ENCODE data around the gene MCM8.
A peak's percentile ranks its signal among the peaks of the same experiment; 100 is the strongest.

The MCM8 gene

DNA sequence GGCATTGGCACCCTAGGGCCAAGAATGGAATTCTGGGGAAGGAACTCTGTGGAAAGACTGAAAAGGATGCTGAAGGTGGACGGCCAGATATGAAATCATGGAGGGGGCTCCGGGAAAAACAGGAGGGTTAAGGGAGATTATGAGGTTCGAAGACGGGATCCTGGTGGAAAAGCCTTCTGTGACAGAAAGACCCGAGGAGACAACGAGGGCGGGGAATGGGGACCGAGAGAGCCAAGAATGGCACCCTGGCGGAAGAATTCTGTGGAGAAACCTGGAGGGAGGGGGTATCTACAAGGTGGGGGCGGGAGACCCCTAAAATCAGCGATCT, 545 bp upstream of the MCM8 start:
- DNase-seq, result no peak

DNA sequence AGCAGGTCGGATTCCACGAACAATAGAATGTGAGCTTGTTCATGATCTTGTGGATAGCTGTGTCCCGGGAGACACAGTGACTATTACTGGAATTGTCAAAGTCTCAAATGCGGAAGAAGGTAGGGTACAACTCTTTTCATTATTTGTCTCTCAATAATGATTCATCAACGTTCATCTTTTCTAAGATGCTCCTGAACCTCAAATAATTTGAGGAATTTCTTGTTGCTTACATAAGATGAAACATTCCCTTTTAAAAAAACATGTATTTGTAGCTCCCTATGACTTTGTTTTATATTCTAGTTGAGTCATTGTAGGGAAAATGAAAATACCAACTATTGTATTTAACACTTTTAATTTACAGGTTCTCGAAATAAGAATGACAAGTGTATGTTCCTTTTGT, 17.0 kb downstream of the MCM8 start:
- no peak for DNase-seq

DNA sequence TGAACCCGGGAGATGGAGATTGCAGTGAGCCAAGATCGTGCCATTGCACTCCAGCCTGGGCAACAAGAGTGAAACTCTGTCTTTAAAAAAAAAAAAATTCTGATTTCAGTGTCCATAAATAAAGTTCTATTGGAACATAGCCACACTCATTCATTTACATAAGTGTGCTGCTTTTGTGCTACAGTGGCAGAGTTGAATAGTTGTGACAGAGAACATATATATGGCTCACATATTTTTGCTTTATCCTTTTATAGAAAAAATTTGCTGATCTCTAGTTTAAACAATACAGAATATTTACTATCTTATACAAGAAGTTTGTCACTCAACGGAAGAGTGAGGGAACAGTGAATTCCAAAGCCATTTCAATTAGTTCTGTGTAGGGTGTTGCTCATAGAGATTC, 18.0 kb downstream of the MCM8 start:
- no peak for DNase-seq

DNA sequence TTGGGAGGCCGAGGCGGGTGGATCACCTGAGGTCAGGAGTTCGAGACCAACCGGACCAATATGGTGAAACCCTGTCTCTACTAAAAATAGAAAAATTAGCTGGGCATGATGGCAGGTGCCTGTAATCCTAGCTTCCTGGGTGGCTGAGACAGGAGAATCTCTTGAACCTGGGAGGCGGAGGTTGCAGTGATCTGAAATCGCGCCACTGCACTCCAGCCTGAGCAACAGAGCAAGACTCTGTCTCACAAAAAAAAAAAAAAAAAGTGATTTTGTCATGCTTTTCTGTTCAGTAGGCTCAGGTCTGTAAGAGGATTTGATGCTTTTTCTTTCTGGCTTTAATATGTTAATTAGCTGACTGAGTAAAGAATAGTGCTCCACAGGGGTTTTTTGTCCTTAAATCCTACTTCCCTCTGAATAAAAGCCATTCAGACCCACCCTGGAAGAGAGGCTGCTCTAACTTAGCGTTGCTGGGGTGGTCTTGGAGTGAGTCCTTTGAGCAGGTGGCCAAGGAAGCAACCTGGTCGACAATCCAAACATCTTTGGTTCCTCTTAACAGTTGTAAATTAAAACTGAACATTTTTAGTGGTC, 19.0 kb downstream of the MCM8 start:
- DNase-seq, result no peak

- DNase-seq, result no peak
These were observed 19.5 kb downstream of the MCM8 start for GRCh38 chr20:5969940-5970339.

DNA sequence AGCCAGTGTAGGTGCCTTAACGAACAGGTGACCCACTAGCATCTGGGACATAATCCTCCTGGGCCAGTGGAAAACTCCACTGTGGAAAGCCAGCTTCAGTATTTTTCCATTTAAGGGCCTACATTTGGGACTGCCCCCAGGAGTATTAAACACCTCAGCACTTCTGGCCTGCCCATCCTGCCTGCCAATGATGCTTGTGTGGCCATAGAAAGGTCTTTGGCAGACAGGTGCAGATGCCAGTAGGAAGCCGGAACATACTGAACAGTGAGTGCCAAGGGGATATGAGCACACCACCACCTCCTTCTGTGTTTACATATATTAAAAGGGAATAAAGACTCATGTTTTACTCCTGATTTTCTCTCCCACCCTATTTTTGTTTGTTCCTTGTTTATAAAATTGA, 19.9 kb downstream of the MCM8 start:
- no peak for DNase-seq

DNA sequence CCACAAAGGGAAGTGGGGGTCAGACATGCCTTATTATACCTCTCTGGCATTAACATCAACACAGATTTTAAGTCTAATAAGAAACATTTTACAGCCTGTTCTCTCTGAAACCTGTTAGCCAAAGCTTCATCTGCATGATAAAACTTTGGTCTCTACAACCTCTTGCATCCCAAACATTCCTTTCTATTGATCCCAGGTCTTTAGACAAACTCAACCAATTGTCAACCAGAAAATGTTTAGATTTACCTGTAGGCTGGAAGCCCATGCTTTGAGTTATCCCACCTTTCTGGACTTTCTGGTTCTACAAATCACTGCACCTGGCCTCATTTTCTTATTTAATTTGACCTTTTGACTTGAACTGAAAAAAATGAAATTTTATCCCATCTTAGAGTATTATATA, 20.8 kb downstream of the MCM8 start:
- no peak for DNase-seq

GRCh38 chr20:5973172-5973571, 22.7 kb downstream of the MCM8 start:
- DNase-seq, result no peak

- DNase-seq, result no peak
These were observed 23.5 kb downstream of the MCM8 start for GRCh38 chr20:5973971-5974370.

DNA sequence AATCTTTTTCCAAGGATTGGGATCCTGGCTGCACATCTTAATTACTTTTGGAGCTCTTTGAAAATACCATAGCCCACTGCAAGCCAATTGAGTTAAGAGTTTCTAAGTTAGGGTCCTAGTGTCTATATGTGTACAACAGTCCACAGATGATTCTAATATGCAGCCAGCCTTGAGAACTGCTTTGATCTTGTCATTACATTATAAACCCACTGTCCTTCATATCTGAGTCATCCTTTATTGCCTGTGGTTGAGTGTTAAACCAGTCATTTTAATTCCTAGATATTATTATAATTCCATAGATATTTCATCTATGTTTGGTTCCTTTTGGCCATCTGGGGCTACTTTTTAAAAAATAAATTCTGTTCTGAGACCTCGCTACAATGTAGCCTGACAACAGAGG, 24.1 kb downstream of the MCM8 start:
- no peak for DNase-seq

DNA sequence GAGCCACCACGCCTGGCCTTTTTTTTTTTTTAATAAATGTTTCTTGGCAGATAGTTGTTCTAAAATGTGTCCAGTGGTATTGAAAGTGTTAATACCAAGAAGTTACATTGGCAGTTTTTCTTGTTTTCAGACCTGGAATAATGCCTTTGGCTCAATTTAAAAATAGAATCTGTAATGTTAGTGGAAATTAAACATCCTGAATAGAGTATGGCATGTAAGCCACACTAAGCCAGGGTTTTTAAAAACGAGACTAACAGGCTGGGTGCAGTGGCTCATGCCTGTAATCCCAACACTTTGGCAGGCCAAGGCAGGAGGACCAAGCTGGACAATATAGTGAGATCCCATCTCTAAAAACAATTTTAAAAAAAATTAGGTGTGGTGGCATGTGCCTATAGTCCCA, 25.3 kb downstream of the MCM8 start:
- DNase-seq, result no peak

DNA sequence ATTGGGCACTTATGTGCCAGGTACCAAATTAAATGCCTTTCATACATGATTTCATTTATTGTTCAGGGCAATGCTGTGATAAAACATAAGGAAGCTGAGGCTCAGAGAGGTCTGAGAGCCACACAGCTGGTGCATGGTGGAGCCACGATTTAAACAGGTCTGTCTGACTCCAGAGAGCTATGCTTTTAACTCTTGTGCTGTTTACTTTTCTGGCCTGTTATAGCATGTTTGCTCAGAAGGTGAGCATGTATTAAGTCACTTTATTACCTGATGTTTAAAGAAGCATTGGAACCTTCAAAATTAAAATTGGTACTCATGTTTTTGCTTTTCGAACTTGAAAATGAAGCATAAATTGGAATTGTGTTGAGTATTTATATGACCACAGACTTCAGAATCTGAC, 26.8 kb downstream of the MCM8 start:
- DNase-seq, result no peak

GRCh38 chr20:5977975-5978374, 27.5 kb downstream of the MCM8 start:
- no peak for DNase-seq

DNA sequence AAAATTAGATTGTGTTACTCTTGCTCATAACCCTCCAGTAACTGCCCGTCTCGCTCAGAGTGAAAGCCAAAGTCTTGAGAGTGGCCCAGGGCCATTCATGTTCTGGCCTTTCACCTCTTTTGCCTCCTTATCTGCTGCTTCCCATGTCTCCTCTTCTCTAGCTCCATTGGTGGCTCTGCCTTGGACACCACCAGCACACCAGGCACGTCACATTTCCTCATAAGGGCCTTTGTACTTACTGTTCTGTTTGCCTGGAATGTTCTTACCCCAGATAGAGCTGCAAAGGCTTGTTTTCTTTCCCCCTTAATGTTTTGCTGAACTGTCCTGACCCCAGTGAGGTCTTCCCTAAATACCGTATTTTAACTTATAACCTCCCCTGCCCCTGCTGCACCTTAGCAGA, 29.3 kb downstream of the MCM8 start:
- DNase-seq, result no peak

- DNase-seq, result no peak
These were observed 30.5 kb downstream of the MCM8 start for GRCh38 chr20:5980720-5981538.

DNA sequence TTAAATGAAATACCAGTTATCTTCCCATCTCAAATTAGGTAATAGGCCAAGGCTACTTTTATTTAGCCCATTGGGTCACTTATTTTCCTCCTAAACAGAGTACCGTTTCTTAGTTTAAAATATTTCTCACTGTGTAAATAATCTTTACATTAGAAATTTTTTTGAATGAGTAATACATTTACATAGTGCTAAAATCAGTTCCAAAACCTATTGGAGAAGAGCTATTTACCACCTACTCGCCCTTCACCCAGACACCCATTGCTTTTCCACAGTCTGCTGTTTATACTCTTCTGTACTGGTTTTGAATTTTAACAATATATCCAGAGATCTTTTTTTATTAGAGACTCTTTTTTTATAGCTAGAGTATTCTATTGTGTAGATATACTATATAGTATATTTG, 36.9 kb downstream of the MCM8 start:
- no peak for DNase-seq

- DNase-seq, result no peak
These were observed 39.1 kb downstream of the MCM8 start for GRCh38 chr20:5989539-5989938.

- DNase-seq, result no peak
These were observed 40.5 kb downstream of the MCM8 start for GRCh38 chr20:5990946-5991345.

DNA sequence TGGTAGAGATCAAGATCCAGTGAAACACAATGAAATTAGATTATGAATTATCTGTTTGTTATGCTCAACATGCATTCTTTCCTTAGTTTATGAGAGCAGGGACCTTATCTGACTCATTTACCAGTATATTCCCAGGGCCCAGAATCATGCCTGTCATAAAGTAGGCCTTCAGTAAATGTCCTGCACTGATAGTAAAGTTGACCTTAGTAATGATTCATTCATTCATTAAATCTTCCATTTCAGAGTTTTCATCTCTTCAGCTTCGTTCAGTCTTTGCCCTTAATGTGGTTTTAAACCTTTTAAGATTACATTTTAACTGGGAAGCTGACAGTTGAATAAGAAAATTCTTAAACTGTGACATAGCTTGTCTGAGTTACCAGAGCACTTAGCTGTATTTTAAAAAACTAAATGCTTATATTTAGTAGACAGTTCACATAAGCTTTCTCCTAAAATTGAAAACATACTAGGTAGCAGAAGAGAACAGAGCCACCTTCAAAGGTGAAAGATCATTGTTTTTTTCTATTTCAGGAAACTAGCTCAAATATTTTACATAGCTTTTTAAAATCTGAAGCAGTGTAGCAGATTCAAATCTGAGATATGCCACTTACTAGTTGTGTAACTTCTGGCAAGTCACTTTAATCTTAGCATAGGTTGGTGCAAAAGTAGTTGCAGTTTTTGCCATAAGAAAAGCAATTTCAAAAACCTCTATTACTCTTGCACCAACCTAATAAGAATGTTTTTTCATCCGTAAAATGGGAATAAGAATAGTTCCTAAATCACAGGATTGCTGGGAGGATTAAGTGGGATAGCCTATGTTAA, 41.4 kb downstream of the MCM8 start:
- DNase-seq, result no peak

- peak in 1 of 2 experiments; percentile 12 for DNase-seq
These were observed 46.3 kb downstream of the MCM8 start for GRCh38 chr20:5996765-5997164.

- DNase-seq, result no peak
These were observed 49.3 kb downstream of the MCM8 start for GRCh38 chr20:5999783-6000182.

DNA sequence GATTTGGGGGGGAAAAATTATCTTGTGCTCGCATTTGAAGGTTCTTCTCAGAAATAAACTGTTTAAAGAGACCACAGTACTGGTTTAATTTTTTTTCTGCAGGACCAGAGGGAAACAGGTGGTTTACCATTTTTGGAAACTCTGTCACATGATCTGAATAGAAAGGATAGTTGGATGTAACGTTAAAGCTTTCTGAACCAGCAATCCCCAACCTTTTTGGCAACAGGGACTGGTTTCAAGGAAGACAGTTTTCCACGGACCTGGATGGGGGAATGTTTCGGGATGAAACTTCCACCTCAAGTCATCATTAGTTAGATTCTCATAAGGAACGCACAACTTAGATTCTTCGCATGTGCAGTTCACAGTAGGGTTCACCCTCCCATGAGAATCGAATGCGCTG, 50.4 kb downstream of the MCM8 start:
- no peak for DNase-seq

DNA sequence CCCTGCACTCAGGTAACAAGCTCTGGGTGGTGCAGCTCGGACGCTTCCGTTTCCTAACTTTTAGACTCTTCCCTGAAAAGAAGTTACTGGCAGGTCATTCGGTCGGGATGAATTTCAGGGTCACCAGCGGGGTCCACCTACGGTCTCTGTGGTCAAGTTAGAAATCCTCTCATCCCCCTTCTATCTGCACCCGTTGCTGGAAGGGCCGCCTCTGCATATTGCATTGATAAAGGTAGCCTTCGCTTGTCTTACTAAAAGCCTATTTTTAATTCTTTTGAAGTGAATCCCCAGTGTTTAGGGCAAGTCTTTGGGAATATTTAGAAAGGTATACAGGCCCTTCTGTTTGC, 56.1 kb downstream of the MCM8 start:
- DNase-seq, result no peak

DNA sequence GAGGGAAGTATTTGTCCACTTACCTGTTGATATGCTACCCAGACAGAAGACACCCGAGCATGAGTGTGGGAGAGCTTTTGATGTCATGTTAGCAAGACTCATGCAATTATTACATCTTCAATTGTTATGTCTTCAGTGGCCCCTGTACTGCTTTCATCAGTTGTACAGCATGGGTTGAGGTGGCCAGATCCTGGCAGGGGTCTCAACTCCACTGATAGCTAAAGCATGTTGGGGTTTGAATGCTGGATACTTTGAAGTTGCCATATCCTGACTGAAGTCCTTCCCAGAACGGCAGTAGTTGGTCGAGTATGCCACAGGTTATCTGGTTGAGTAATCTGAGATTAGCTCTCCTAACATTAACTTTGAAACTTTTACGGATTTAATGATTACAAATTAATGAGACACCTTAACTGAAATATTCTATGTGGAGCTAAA, 56.7 kb downstream of the MCM8 start:
- no peak for DNase-seq
